Stomach (tissue), 4 donors: ENCODE results near the gene PPP3CA.

Source experiments
- POLR2A ChIP-seq, 4 donors: fragments of 450-650 bp; IDR thresholded peaks; one replicate each; pipeline ENCODE4 v1.6.1; 2016; ENCODE audit warnings: antibody characterized with exemption in 4 of 4, control low read depth in 2 of 4, mild to moderate bottlenecking in 1 of 4, moderate library complexity in 1 of 4
- TF ChIP-seq, protein P1 (sequence below), 7 experiments: fragments of 450-650 bp in 4 of 7; fragments of 200-600 bp in 3 of 7; sonication (generic) in 3 of 7; IDR thresholded peaks; one replicate each; pipeline ENCODE4 v1.5.1; 2016 to 2019; ENCODE audit warnings: antibody characterized with exemption in 7 of 7, control low read depth in 2 of 7, mild to moderate bottlenecking in 1 of 7

DNA sequence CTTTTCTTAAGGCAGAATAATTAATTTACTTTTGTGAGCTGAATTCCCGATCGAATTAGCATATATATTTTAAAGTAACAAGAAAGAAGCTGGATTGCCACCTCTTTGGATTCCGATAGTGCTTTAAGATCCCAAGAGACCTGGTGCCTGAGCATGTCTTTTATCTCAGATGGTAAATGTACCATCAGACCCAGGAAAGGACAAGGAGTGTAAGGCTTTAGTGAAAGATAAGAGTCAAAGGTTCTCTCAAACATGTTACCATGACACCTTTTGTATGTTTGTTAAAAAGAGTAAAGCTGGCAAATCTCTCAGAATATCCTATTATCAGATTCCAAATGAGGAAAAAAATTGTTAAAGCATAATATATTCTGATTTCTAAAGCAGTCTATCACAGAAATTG lies 198.8 kb downstream of the PPP3CA start:
- TF ChIP-seq POLR2A (IDR thresholded peaks at IDR 0.05) = no peak
- TF ChIP-seq, protein P1, sequence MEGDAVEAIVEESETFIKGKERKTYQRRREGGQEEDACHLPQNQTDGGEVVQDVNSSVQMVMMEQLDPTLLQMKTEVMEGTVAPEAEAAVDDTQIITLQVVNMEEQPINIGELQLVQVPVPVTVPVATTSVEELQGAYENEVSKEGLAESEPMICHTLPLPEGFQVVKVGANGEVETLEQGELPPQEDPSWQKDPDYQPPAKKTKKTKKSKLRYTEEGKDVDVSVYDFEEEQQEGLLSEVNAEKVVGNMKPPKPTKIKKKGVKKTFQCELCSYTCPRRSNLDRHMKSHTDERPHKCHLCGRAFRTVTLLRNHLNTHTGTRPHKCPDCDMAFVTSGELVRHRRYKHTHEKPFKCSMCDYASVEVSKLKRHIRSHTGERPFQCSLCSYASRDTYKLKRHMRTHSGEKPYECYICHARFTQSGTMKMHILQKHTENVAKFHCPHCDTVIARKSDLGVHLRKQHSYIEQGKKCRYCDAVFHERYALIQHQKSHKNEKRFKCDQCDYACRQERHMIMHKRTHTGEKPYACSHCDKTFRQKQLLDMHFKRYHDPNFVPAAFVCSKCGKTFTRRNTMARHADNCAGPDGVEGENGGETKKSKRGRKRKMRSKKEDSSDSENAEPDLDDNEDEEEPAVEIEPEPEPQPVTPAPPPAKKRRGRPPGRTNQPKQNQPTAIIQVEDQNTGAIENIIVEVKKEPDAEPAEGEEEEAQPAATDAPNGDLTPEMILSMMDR (IDR thresholded peaks at IDR 0.05) = no peak
